OCI-LY7 (cell line): ENCODE results near the gene ZSWIM1.

Source experiments
- CTCF ChIP-seq: fragments of 200-600 bp; sonication (generic); conservative IDR thresholded peaks from 2 replicates; pipeline ENCODE4 v1.5.1; 2014; ENCODE audit warnings: mild to moderate bottlenecking, antibody characterized with exemption, low read length, moderate library complexity, mixed read lengths
- EZH2phosphoT487 ChIP-seq: fragments of 200-600 bp; sonication (generic); IDR thresholded peaks from 2 replicates; pipeline ENCODE4 v1.6.1; 2018; ENCODE audit warnings: low read depth, borderline replicate concordance, mild to moderate bottlenecking, mixed run types, antibody characterized with exemption, low read length, moderate library complexity, mixed read lengths

- TF ChIP-seq CTCF: no peak
- TF ChIP-seq EZH2phosphoT487: no peak
These were observed 17.3 kb downstream of the ZSWIM1 start for GRCh38 chr20:45898285-45898684.
